GM18507 (cell line): ENCODE data around the gene INTS6.
A peak's percentile ranks its signal among the peaks of the same experiment; 100 is the strongest.
"Not testable (repeated sequence)": the region's sequence is repeated elsewhere in the genome, so short reads cannot be mapped to it uniquely, and the experiment has no call there.

Experiments used
- DNase-seq: peaks from one replicate; pipeline ENCODE4 v3.0.0; 2011; ENCODE audit warnings: low read depth; ENCODE audit not compliant: insufficient read length; ENCODE audit errors: extremely low spot score
- FAIRE-seq: peaks from 2 replicates; lab custom pipeline; 2011; peaks lifted over from hg19 to GRCh38; lab: Jason Lieb, UNC

The INTS6 gene

GRCh38 chr13:51420681-51421490 is 31.9 kb downstream of the INTS6 start:
- DNase-seq (no peak), FAIRE-seq (peak; percentile 18)

- FAIRE-seq (peak; percentile 88), DNase-seq (no peak)
Measured at GRCh38 chr13:51419001-51419636, 33.7 kb downstream of the INTS6 start.

- DNase-seq (no peak), FAIRE-seq (no peak)
Measured at GRCh38 chr13:51417716-51418115, 35.1 kb downstream of the INTS6 start.

GRCh38 chr13:51416107-51416506 is 36.7 kb downstream of the INTS6 start:
- FAIRE-seq, result peak; percentile 73
- DNase-seq, result no peak

GRCh38 chr13:51415339-51415738 is 37.5 kb downstream of the INTS6 start:
- not testable (repeated sequence) for FAIRE-seq, DNase-seq

GRCh38 chr13:51412431-51412830 is 40.4 kb downstream of the INTS6 start:
- no peak for FAIRE-seq

GRCh38 chr13:51405176-51405575 is 47.7 kb downstream of the INTS6 start:
- DNase-seq, result no peak
- FAIRE-seq, result no peak

More at GRCh38 chr13:51412431-51412830, 40.4 kb downstream of the INTS6 start:
- DNase-seq, result no peak

- DNase-seq, result no peak
- FAIRE-seq, result no peak
Measured at GRCh38 chr13:51397262-51397941, 55.4 kb downstream of the INTS6 start.

GRCh38 chr13:51396352-51396751 is 56.5 kb downstream of the INTS6 start:
- peak; percentile 7 for DNase-seq
- peak; percentile 72 for FAIRE-seq

- no peak for DNase-seq
- FAIRE-seq, result no peak
Measured at GRCh38 chr13:51394724-51395123, 58.1 kb downstream of the INTS6 start.

GRCh38 chr13:51385114-51385513 is 67.7 kb downstream of the INTS6 start:
- no peak for FAIRE-seq
- DNase-seq, result no peak

- FAIRE-seq, result no peak
- DNase-seq, result no peak
Measured at GRCh38 chr13:51380269-51380668, 72.6 kb downstream of the INTS6 start.

- FAIRE-seq, result no peak
Measured at GRCh38 chr13:51373451-51373850, 79.4 kb downstream of the INTS6 start.

GRCh38 chr13:51371768-51372399 is 81.0 kb downstream of the INTS6 start:
- no peak for FAIRE-seq
- no peak for DNase-seq

More at GRCh38 chr13:51373451-51373850, 79.4 kb downstream of the INTS6 start:
- DNase-seq, result no peak

GRCh38 chr13:51370811-51371210 is 82.0 kb downstream of the INTS6 start:
- DNase-seq (no peak), FAIRE-seq (no peak)

- no peak for FAIRE-seq
- no peak for DNase-seq
Measured at GRCh38 chr13:51370116-51370515, 82.7 kb downstream of the INTS6 start.

GRCh38 chr13:51364404-51365008 is 88.3 kb downstream of the INTS6 start:
- no peak for FAIRE-seq
- no peak for DNase-seq

- DNase-seq (no peak), FAIRE-seq (no peak)
Measured at GRCh38 chr13:51363625-51364024, 89.2 kb downstream of the INTS6 start.

- FAIRE-seq (peak; percentile 9), DNase-seq (no peak)
Measured at GRCh38 chr13:51361106-51361505, 91.7 kb downstream of the INTS6 start.

GRCh38 chr13:51360489-51360888 is 92.3 kb downstream of the INTS6 start:
- FAIRE-seq (no peak), DNase-seq (no peak)
